Stimulated activated CD8-positive, alpha-beta memory T cell treated with anti-CD3 and anti-CD28 coated beads, Interleukin-12 subunit alpha, Interleukin-12 subunit beta, amount 100 ng/mL, for 24 hours (primary cell): ENCODE measurements around the gene VN1R5.
A peak's percentile ranks its signal among the peaks of the same experiment; 100 is the strongest.
"Not testable (repeated sequence)": the region's sequence is repeated elsewhere in the genome, so short reads cannot be mapped to it uniquely, and the experiment has no call there.

Source experiments
- DNase-seq: peaks from one replicate; pipeline ENCODE4 v3.0.0-alpha.2; 2020; ENCODE audit errors: extremely low read depth

VN1R5 gene

GRCh38 chr1:247255772-247256171, at the start of gene VN1R5:
Gene VN1R5 (plus strand): TSS chr1:247256072.
- not testable (repeated sequence) for DNase-seq

GRCh38 chr1:247209396-247209795, 46.5 kb upstream of the VN1R5 start:
- no peak for DNase-seq

GRCh38 chr1:247210062-247210375, 45.9 kb upstream of the VN1R5 start:
- no peak for DNase-seq

- DNase-seq: peak; percentile 93
Observed at GRCh38 chr1:247210376-247211117, 45.3 kb upstream of the VN1R5 start.

- no peak for DNase-seq
Observed at GRCh38 chr1:247211339-247211738, 44.5 kb upstream of the VN1R5 start.

GRCh38 chr1:247212012-247212411, 43.9 kb upstream of the VN1R5 start:
- no peak for DNase-seq

- DNase-seq: no peak
Observed at GRCh38 chr1:247212627-247213617, 43.0 kb upstream of the VN1R5 start.

- DNase-seq: no peak
Observed at GRCh38 chr1:247216261-247216660, 39.6 kb upstream of the VN1R5 start.

- DNase-seq: no peak
Observed at GRCh38 chr1:247218121-247218651, 37.7 kb upstream of the VN1R5 start.

GRCh38 chr1:247220280-247220679, 35.6 kb upstream of the VN1R5 start:
- DNase-seq: not testable (repeated sequence)

- DNase-seq: no peak
Observed at GRCh38 chr1:247222840-247223239, 33.0 kb upstream of the VN1R5 start.

- DNase-seq: no peak
Observed at GRCh38 chr1:247224822-247225221, 31.1 kb upstream of the VN1R5 start.

- no peak for DNase-seq
Observed at GRCh38 chr1:247228133-247228532, 27.7 kb upstream of the VN1R5 start.

GRCh38 chr1:247241691-247242090, 14.2 kb upstream of the VN1R5 start:
- no peak for DNase-seq

GRCh38 chr1:247243524-247244137, 12.2 kb upstream of the VN1R5 start:
- DNase-seq: no peak

- DNase-seq: no peak
Observed at GRCh38 chr1:247246325-247247115, 9.4 kb upstream of the VN1R5 start.

GRCh38 chr1:247247568-247247967, 8.3 kb upstream of the VN1R5 start:
- no peak for DNase-seq

GRCh38 chr1:247266053-247266452, 10.2 kb downstream of the VN1R5 start:
- no peak for DNase-seq

- DNase-seq: no peak
Observed at GRCh38 chr1:247268390-247269045, 12.6 kb downstream of the VN1R5 start.

- DNase-seq: no peak
Observed at GRCh38 chr1:247269133-247269532, 13.3 kb downstream of the VN1R5 start.

- no peak for DNase-seq
Observed at GRCh38 chr1:247270003-247270402, 14.1 kb downstream of the VN1R5 start.
